Measurements from ENCODE around the gene FRZB. TPM values are rescaled to one million over a fixed set of nuclear protein-coding genes. Genes with fewer than 3 reads are reported as not detected.
A peak's percentile ranks its signal among the peaks of the same experiment; 100 is the strongest.

Gene FRZB
- total RNA-seq, 1 donor: 0.43 TPM

DNA sequence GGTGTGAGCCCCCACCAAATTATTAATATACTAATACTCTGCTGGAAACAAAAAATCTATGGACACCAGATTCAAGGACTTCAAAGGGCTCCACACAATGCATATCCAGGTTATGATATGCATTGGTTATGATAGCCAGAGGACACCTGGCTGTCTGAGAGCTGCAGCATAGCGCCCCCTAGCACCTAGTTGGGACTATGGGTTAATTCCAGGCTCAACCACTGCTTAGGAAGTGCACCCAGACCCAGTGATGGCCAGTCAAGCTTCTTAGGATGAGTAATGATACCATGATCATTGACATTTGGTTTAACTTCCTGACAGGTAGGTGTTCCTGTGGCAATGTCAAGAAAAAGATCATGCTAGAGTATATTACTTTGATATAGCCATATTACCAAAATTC lies 3.8 kb upstream of the FRZB start:
- TF ChIP-seq, protein P1, sequence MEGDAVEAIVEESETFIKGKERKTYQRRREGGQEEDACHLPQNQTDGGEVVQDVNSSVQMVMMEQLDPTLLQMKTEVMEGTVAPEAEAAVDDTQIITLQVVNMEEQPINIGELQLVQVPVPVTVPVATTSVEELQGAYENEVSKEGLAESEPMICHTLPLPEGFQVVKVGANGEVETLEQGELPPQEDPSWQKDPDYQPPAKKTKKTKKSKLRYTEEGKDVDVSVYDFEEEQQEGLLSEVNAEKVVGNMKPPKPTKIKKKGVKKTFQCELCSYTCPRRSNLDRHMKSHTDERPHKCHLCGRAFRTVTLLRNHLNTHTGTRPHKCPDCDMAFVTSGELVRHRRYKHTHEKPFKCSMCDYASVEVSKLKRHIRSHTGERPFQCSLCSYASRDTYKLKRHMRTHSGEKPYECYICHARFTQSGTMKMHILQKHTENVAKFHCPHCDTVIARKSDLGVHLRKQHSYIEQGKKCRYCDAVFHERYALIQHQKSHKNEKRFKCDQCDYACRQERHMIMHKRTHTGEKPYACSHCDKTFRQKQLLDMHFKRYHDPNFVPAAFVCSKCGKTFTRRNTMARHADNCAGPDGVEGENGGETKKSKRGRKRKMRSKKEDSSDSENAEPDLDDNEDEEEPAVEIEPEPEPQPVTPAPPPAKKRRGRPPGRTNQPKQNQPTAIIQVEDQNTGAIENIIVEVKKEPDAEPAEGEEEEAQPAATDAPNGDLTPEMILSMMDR (IDR thresholded peaks at IDR 0.05; ENCODE audit: insufficient read depth, low read depth, low read length): peak; percentile 56
- no peak overlapping the region for H3K4me3 ChIP-seq (ENCODE audit: low read depth, low read length)
- DNase-seq (ENCODE audit: low read depth): no peak

DNA sequence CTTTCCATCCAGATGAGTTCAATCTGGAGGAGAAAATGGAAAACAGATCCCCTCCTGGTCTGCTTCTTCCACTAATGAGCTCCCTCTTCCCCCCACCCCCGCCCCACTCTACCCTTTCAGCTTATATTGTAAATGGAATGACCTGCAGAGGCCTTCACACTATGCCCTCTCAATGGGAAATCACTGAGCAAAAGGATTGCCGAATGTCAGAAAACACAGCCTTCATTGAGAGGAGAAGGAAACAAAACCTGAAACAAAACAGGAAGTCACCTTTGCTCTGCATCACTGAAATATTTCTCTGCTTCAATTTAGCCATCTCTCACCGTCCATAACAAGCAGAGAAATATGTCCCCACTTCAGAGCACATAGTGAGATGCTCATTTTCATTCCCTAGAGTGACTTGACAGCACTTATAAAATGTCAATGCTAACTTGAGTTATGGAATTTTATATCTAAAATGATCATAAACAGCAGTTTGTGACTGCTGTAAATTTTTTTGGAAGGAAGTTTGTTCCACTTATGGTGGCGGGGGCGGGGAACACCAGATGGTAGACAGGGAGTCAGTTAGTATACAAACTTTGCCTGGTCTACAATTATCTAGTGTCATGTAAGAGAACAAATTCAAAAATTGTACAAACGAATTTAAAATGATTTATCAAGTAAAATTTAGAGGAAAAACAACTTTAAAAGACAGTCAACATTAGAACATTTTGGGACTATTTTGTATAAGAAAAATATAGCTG lies 1.8 kb upstream of the FRZB start:
- no peak for DNase-seq (ENCODE audit: low read depth)
- TF ChIP-seq, protein P1 (IDR thresholded peaks at IDR 0.05; ENCODE audit: insufficient read depth, low read depth, low read length): no peak
- no peak overlapping the region for H3K4me3 ChIP-seq (ENCODE audit: low read depth, low read length)

DNA sequence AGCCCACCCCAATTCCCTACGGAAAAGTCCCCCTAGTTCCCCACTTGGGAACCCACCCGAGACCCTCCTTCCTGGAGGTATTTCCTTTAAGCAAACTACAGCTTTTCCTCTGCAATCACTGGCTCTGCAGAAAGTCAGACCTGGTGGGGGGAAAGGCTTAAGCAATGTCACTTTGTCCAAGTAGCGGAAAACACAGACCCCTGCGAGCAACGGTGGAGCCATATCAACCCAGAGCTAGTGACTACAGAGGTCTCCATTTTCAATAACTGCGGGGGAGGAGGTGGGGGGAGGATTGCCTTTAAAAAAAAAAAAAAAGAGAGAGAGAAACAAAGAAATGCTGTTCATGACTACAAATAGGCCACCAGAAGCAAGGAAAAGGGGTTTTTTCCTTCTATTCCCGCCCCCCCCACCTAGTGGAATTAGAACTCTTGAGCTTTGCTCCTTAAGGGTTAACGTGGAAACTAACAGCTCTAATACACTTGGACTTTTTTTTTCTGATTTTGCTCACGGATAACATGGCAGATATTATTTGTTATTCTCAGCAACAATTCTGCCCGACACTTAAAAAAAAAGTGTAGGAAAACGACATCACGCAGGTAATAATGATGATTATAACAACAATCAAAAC lies 1.1 kb upstream of the FRZB start:
- TF ChIP-seq, protein P1 (IDR thresholded peaks at IDR 0.05; ENCODE audit: insufficient read depth, low read depth, low read length): no peak
- peak overlapping the region; percentile 64 for H3K4me3 ChIP-seq (ENCODE audit: low read depth, low read length)
- DNase-seq (ENCODE audit: low read depth): no peak

DNA sequence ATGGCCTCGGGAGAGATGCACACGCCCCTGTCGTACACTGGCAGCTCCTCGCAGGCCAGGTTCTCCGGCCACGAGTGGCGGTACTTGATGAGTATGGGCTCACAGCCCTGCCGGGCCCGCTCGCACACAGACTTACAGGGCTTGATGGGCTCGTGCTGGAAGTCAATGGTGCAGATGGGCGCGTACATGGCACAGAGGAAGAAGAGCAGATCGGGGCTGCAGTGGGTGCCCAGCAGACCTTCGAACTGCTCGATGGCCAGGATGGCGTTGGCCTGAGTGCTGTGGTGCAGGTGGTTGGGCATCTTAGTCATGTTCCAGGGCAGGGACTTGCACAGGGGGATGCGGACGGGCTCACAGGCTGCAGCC lies 359 bp downstream of the FRZB start:
- no peak for DNase-seq (ENCODE audit: low read depth)
- H3K4me3 ChIP-seq (ENCODE audit: low read depth, low read length): peak overlapping the region; percentile 64
- TF ChIP-seq, protein P1 (IDR thresholded peaks at IDR 0.05; ENCODE audit: insufficient read depth, low read depth, low read length): no peak

DNA sequence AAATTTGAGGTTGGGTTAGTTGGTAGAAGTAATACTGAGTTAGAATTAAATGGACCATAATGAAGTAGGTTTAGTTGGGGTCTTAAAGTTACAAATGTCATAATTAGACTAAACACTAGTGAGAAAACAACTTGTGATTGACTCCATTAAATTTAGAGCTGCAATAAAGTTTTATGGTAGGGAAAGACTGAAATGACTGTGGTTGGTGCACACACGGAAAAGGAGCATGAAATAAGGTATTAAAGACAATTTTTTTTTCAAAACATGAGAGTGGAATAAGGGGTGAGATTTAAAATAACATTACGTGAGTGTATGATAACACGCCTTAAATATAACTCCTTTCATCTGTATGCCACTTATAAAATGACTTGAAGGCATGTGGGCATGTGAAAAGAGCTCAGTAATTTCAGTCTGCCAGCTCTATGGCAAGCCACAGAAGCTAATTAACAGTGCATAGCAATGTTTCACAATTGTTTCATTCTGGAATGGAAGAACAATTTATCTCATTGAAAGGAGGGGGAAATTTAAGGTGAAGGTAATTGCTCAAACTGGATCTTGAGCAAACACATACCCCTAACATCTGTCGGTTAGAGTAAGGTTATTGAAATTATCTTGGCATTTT lies 1.4 kb downstream of the FRZB start:
- no peak for DNase-seq (ENCODE audit: low read depth)
- no peak overlapping the region for H3K4me3 ChIP-seq (ENCODE audit: low read depth, low read length)
- TF ChIP-seq, protein P1 (IDR thresholded peaks at IDR 0.05; ENCODE audit: insufficient read depth, low read depth, low read length): no peak

DNA sequence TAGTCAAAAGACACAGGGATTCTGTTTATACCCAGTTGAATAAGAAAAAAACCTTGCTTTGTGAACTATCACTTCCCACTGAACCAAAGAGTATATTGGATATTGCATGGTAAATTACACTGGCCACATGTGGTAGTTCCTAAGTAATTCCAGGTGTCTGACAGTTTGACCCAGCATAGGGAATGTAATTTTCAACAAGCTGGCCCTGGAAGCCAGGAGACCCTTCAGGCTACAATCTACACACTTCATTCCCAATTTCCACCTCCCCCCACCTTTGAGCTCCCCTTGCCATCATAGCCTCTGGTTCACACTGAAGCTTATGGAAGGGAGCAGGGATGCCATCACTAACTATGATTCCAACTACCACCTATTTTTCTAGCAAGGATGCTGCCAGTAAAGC lies 2.8 kb downstream of the FRZB start:
- no peak overlapping the region for H3K4me3 ChIP-seq (ENCODE audit: low read depth, low read length)
- DNase-seq (ENCODE audit: low read depth): no peak
- TF ChIP-seq, protein P1 (IDR thresholded peaks at IDR 0.05; ENCODE audit: insufficient read depth, low read depth, low read length): no peak
